Fibroblast of pulmonary artery (primary cell): ENCODE results near the gene NBPF20.
"Not testable (repeated sequence)": the region's sequence is repeated elsewhere in the genome, so short reads cannot be mapped to it uniquely, and the experiment has no call there.

Experiments
- DNase-seq: peaks from one replicate; pipeline ENCODE4 v3.0.0-alpha.2; 2010; ENCODE audit warnings: low read depth
- H3K4me3 ChIP-seq: replicated peaks from 2 replicates; pipeline ENCODE4 v1.5.1; 2011; ENCODE audit warnings: low read depth, mild to moderate bottlenecking, control low read depth, low read length, moderate library complexity
- TF ChIP-seq, protein P1 (sequence below): IDR thresholded peaks from 2 replicates; pipeline ENCODE4 v1.5.1; 2011; ENCODE audit warnings: mild to moderate bottlenecking, control low read depth, low read length, inconsistent platforms; ENCODE audit errors: missing control alignments

The NBPF20 gene

DNA sequence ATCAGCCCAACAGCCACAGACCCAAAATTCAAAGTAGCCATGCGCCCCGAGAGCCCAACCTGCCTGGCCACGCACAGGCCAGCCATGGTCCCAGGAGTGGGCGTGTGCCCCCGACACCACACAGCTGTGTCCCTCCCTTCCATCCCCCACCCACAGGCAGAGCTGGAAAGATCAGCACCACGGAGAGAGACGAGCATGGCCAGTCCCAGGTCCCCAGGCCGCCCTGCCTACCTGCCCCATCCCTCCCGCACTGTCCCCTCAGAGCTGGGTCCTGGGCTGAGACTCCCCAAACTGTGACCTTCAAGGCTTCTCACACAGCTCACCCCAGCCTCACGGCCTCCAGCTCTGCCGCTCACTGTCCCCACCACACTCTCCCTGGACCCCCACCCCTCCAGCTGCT, 19.8 kb upstream of the NBPF20 start:
- H3K4me3 ChIP-seq, DNase-seq: not testable (repeated sequence)

DNA sequence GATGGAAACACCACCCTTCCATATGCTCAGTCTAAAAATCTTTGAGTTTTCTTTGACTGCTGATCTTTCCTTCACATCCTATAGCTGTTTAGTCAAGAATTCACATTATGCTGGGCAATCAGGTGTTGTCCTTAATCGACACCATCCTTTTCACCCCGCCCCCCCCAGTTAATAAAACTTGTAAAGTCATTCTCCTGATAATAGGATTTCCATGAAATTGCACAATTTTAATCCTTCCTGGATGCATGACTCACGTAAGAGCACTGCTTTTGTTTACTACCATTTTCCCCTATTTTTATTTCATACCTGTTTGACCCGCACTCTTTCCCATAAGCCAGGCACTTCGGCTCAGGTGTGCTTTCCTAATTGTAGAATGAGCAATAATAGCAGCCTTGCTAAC, 16.9 kb upstream of the NBPF20 start:
- not testable (repeated sequence) for H3K4me3 ChIP-seq, DNase-seq

GRCh38 chr1:145431363-145432256, 6.2 kb upstream of the NBPF20 start:
- DNase-seq, H3K4me3 ChIP-seq: not testable (repeated sequence)

DNA sequence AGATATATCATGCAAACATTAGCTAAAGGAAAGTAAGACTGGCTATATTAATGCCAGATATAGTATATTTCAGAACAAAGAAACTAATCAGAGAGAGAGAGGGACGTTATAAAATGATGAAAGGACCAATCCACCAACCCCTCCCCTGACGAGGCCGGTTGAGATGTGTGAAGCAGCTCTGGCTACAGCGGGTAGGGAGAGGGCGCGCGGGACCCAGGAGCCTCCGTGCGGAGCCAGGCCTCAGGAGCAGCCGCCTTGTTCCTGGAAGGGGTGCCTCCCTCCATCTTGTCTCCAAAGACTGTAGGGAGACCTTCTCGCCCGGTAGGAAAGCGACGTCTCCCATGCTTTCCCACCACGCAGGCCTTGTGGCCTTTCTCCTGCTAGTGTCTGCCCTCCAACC, 5.4 kb upstream of the NBPF20 start:
- not testable (repeated sequence) for DNase-seq, H3K4me3 ChIP-seq

- not testable (repeated sequence) for H3K4me3 ChIP-seq, DNase-seq
Measured at GRCh38 chr1:145429329-145429728, 3.9 kb upstream of the NBPF20 start.

DNA sequence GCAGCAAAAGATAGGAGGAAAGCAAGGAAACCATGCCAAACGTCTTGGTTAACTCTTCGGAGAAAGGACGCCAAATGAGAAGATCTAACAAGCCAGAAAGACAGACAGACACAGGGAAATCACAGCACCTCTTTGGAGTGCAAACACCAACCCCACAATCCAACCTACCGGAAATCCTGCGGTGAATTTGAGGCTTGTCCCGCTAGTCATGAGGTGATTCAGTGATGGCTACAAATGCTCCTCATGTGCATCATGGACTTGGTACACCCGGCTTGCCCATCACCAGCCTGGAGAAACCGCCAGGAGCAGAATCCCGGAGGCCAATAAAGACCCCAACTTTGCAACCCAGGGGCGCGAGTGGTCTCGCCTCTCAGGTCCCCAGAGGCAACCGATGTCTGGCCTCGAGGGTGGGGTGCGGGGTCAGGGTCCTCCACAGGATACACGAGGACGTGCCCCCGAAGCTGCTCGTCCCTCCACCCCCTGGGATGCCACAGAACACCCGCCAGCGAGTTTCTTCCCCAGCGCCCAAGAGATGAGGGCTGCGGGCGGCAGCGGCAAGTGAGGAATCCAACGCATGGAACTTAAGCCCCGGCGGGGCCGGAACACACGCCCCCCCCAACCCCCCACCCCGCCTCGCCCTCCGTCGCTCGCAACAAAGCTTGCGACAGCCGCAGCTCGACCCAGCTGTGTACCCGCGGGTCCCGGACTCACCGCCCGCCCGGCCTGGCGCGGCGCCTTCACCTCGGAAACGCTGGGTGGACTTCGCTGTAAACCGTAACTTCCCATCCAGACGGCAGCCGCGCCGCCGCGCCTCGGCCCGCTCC, 579 bp downstream of the NBPF20 start:
- peak; percentile 20 for DNase-seq
- peak overlapping the region; percentile 62 for H3K4me3 ChIP-seq

DNA sequence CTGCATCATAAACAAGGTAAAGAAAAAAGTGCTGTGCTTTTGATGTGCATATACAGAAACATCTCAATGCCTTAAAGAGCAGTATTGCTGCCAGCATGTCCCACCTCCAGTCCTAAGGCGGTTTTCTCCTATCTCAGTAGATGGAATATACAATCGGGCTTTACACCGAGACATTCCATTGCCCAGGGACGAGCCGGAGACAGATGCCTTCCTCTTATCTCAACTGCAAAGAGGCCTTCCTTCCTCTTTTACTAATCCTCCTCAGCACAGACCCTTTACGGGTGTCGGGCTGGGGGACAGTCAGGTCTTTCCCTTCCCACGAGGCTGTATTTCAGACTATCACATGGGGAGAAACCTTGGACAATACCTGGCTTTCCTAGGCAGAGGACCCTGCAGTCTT, 10.3 kb downstream of the NBPF20 start:
- not testable (repeated sequence) for DNase-seq, H3K4me3 ChIP-seq

DNA sequence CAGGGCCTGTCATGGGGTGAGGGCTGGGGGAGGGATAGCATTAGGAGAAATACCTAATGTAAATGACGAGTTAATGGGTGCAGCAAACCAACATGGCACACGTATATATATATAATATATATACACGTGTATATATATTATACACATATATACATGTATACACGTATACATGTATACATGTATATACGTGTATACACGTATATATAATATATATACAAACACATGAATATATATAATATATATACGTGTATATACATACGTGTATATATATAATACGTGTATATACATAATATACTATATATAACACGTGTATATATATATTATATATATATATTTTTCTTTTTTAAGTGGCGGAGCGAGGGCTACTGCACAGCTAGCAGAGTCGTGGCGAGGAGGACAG, 18.1 kb downstream of the NBPF20 start:
- H3K4me3 ChIP-seq, DNase-seq: not testable (repeated sequence)

GRCh38 chr1:145404949-145405348, 20.5 kb downstream of the NBPF20 start:
- DNase-seq = peak; percentile 34
- TF ChIP-seq, protein P1, sequence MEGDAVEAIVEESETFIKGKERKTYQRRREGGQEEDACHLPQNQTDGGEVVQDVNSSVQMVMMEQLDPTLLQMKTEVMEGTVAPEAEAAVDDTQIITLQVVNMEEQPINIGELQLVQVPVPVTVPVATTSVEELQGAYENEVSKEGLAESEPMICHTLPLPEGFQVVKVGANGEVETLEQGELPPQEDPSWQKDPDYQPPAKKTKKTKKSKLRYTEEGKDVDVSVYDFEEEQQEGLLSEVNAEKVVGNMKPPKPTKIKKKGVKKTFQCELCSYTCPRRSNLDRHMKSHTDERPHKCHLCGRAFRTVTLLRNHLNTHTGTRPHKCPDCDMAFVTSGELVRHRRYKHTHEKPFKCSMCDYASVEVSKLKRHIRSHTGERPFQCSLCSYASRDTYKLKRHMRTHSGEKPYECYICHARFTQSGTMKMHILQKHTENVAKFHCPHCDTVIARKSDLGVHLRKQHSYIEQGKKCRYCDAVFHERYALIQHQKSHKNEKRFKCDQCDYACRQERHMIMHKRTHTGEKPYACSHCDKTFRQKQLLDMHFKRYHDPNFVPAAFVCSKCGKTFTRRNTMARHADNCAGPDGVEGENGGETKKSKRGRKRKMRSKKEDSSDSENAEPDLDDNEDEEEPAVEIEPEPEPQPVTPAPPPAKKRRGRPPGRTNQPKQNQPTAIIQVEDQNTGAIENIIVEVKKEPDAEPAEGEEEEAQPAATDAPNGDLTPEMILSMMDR = peak; percentile 2
- H3K4me3 ChIP-seq = not testable (repeated sequence)

GRCh38 chr1:145400701-145401100, 24.7 kb downstream of the NBPF20 start:
- not testable (repeated sequence) for DNase-seq, H3K4me3 ChIP-seq
